HT-29 (cell line): ENCODE measurements around the gene ITGB6. TPM values are rescaled to one million over a fixed set of nuclear protein-coding genes. Genes with fewer than 3 reads are reported as not detected.

Experiments used
- DNase-seq: peaks from one replicate; pipeline ENCODE4 v3.0.0-alpha.2; 2015; ENCODE audit warnings: low spot score
- total RNA-seq: library from RNA; depleted of rRNA; stranded (reverse); fragments of >200 nt; shearing (Covaris generic); gene quantifications from 2 replicates; pipeline ENCODE4 v1.2.3, GENCODE V29; 2014; rRNA removed

The ITGB6 gene
- total RNA-seq, 1 experiment from 2014 or later, result 14.3 TPM

GRCh38 chr2:160053946-160054345 is 146.1 kb downstream of the ITGB6 start:
- no peak for DNase-seq

GRCh38 chr2:160052531-160052930 is 147.5 kb downstream of the ITGB6 start:
- DNase-seq, result no peak

GRCh38 chr2:160051371-160051800 is 148.7 kb downstream of the ITGB6 start:
- DNase-seq, result no peak

- no peak for DNase-seq
Measured at GRCh38 chr2:160050147-160050546, 149.9 kb downstream of the ITGB6 start.

Other genes starting within 250 kb of the ITGB6 start
- 9.3 and 12.2 TPM in 2 replicates for gene PLA2R1, start 137.7 kb downstream of the ITGB6 start, total RNA-seq